Measurements from ENCODE around the gene SMIM5. TPM values are rescaled to one million over a fixed set of nuclear protein-coding genes. Genes with fewer than 3 reads are reported as not detected.
A peak's percentile ranks its signal among the peaks of the same experiment; 100 is the strongest.

The SMIM5 gene
- total and polyA plus RNA-seq, 2 of the 13 experiments (the other 11 are each of a cell fraction or from before 2014, with no cell fraction given) = not detected

GRCh38 chr17:75610103-75610984 lies 22.9 kb upstream of the SMIM5 start (continued):
- 0 out of 2 replicates have a peak, but pooled peaks have one; percentile 44 for TF ChIP-seq RFXANK (CRISPR knock-in tag; IDR thresholded peaks at IDR 0.05)
- TF ChIP-seq SIN3A (IDR thresholded peaks at IDR 0.05; ENCODE audit: borderline replicate concordance, low read depth, low read length) = peak; percentile 13; the same call in 1 of the 2 replicates
- TF ChIP-seq MAF1 (CRISPR knock-in tag; IDR thresholded peaks at IDR 0.05; ENCODE audit: borderline replicate concordance) = no peak
- peak; percentile 56 for TF ChIP-seq HNRNPLL (IDR thresholded peaks at IDR 0.05; ENCODE audit: low read depth, low read length, poor library complexity, severe bottlenecking)
- TF ChIP-seq, protein P1, sequence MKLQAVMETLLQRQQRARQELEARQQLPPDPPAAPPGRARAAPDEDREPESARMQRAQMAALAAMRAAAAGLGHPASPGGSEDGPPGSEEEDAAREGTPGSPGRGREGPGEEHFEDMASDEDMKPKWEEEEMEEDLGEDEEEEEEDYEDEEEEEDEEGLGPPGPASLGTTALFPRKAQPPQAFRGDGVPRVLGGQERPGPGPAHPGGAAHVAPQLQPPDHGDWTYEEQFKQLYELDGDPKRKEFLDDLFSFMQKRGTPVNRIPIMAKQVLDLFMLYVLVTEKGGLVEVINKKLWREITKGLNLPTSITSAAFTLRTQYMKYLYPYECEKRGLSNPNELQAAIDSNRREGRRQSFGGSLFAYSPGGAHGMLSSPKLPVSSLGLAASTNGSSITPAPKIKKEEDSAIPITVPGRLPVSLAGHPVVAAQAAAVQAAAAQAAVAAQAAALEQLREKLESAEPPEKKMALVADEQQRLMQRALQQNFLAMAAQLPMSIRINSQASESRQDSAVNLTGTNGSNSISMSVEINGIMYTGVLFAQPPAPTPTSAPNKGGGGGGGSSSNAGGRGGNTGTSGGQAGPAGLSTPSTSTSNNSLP (IDR thresholded peaks at IDR 0.05; ENCODE audit: low read depth, low read length) = peak; percentile 62; the same call in 1 of the 2 replicates
- peak; percentile 25; the same call in 1 of the 2 replicates for TF ChIP-seq ZNF350 (CRISPR knock-in tag; IDR thresholded peaks at IDR 0.05; ENCODE audit: borderline replicate concordance, low read depth)
- no peak for TF ChIP-seq FOXK2 (IDR thresholded peaks at IDR 0.05)
- TF ChIP-seq ZNF280B (CRISPR knock-in tag; IDR thresholded peaks at IDR 0.05; ENCODE audit: borderline replicate concordance) = no peak
- TF ChIP-seq NR2F1 (CRISPR knock-in tag; IDR thresholded peaks at IDR 0.05) = peak; percentile 59 to 88
- no peak for TF ChIP-seq MTF2 (CRISPR knock-in tag; IDR thresholded peaks at IDR 0.05; ENCODE audit: borderline replicate concordance)
- TF ChIP-seq, protein P2, sequence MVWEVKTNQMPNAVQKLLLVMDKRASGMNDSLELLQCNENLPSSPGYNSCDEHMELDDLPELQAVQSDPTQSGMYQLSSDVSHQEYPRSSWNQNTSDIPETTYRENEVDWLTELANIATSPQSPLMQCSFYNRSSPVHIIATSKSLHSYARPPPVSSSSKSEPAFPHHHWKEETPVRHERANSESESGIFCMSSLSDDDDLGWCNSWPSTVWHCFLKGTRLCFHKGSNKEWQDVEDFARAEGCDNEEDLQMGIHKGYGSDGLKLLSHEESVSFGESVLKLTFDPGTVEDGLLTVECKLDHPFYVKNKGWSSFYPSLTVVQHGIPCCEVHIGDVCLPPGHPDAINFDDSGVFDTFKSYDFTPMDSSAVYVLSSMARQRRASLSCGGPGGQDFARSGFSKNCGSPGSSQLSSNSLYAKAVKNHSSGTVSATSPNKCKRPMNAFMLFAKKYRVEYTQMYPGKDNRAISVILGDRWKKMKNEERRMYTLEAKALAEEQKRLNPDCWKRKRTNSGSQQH (CRISPR knock-in tag; IDR thresholded peaks at IDR 0.05; ENCODE audit: low read depth) = peak; percentile 55; the same call in 1 of the 2 replicates
- peak; percentile 90 for TF ChIP-seq HNF4A (CRISPR knock-in tag; IDR thresholded peaks at IDR 0.05)
- TF ChIP-seq, protein P3, sequence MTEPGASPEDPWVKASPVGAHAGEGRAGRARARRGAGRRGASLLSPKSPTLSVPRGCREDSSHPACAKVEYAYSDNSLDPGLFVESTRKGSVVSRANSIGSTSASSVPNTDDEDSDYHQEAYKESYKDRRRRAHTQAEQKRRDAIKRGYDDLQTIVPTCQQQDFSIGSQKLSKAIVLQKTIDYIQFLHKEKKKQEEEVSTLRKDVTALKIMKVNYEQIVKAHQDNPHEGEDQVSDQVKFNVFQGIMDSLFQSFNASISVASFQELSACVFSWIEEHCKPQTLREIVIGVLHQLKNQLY (CRISPR knock-in tag; IDR thresholded peaks at IDR 0.05) = peak; percentile 84; the same call in 1 of the 2 replicates
- no peak for TF ChIP-seq U2AF1 (optimal IDR thresholded peaks at IDR 0.05; ENCODE audit: low read depth, low read length)
- TF ChIP-seq ATF7-NPFF (CRISPR knock-in tag; IDR thresholded peaks at IDR 0.05; ENCODE audit: low read depth) = no peak
- no peak for TF ChIP-seq NPAS2 (CRISPR knock-in tag; IDR thresholded peaks at IDR 0.05; ENCODE audit: borderline replicate concordance)
- TF ChIP-seq ZBTB10 (CRISPR knock-in tag; IDR thresholded peaks at IDR 0.05; ENCODE audit: borderline replicate concordance) = peak; percentile 85; the same call in 1 of the 2 replicates
- TF ChIP-seq SP4 (CRISPR knock-in tag; IDR thresholded peaks at IDR 0.05) = no peak

Measured in HepG2 (cell line).